SK-N-MC (cell line): Measurements from ENCODE around the gene GATA2.

Experiments used
- EZH2 ChIP-seq: fragments of 200-600 bp; sonication (generic); IDR thresholded peaks from one replicate; pipeline ENCODE4 v1.6.1; 2017; ENCODE audit warnings: antibody characterized with exemption
- FOXP2 ChIP-seq: optimal IDR thresholded peaks from 2 replicates; pipeline ENCODE3; 2011; ENCODE audit warnings: mild to moderate bottlenecking, moderate library complexity; ENCODE audit not compliant: insufficient read depth; ENCODE audit errors: extremely low read length, control extremely low read depth

- TF ChIP-seq FOXP2 (no peak), EZH2 (no peak)
These were observed 12.1 kb downstream of the GATA2 start for GRCh38 chr3:128480717-128481437.
